Adrenal gland (tissue), 12 donors: ENCODE measurements around the gene MKRN1. TPM values are rescaled to one million over a fixed set of nuclear protein-coding genes. Genes with fewer than 3 reads are reported as not detected.
"Not testable (repeated sequence)": the region's sequence is repeated elsewhere in the genome, so short reads cannot be mapped to it uniquely, and the experiment has no call there.

Source experiments
- DNase-seq, 7 donors: peaks; one replicate each; pipeline ENCODE4 v3.0.0-alpha.2; 2019 to 2020
- H3K27ac ChIP-seq, 5 donors: fragments of 200-600 bp; sonication (generic) in 4 of 5; 1 replicate in 3 of 5; 2 replicates in 2 of 5; pipeline versions ENCODE4 v1.5.1 to v1.8.0; 2016 to 2020; ENCODE audit warnings: mild to moderate bottlenecking in 1 of 5
- H3K27me3 ChIP-seq: fragments of 200-600 bp; 2 replicates; pipeline ENCODE4 v1.8.0; 2021
- H3K36me3 ChIP-seq, 2 donors: fragments of 200-600 bp; replicated peaks in 1 of 2; 1 replicate in 1 of 2; 2 replicates in 1 of 2; pipeline versions ENCODE4 v1.5.1 to v1.8.0; 2018 to 2022
- H3K4me1 ChIP-seq, 2 donors: fragments of 200-600 bp; replicated peaks in 1 of 2; 1 replicate in 1 of 2; 2 replicates in 1 of 2; pipeline versions ENCODE4 v1.5.1 to v1.8.0; 2018 to 2021
- H3K4me3 ChIP-seq, 4 donors: fragments of 200-600 bp; sonication (generic) in 3 of 4; one replicate each; pipeline ENCODE4 v1.5.1; 2016 to 2018
- H3K9me3 ChIP-seq, 3 donors: fragments of 200-600 bp; sonication (generic) in 1 of 3; replicated peaks in 1 of 3; 1 replicate in 2 of 3; 2 replicates in 1 of 3; pipeline versions ENCODE4 v1.5.1 to v1.8.0; 2016 to 2021
- POLR2A ChIP-seq, 2 donors: fragments of 450-650 bp; IDR thresholded peaks; one replicate each; pipeline ENCODE4 v1.6.1; 2017; ENCODE audit warnings: antibody characterized with exemption in 2 of 2, mild to moderate bottlenecking in 2 of 2, moderate library complexity in 1 of 2
- WGBS, 4 donors: extraction: QIAGEN DNeasy Blood & Tissue Kit in 2 of 4; methylation state at CpG; one replicate each; pipeline versions ENCODE4 v1.1.5 to v1.1.7; 2013 to 2017; 5-methylcytosine and 5-hydroxymethylcytosine counted together
- intact Hi-C, 2 donors: fragments of 100-400 bp; cut with DNase I; formaldehyde crosslinking; loops; one replicate each; pipeline versions ENCODE4 v1.14.1 to v1.15.0; 2022 to 2023
- polyA plus RNA-seq, 3 donors: library from polyadenylated mRNA; stranded (reverse); fragments of 200-250 nt in 2 of 3; fragments of 350-450 nt in 1 of 3; fragmentation: Illumina TruSeq in 1 of 3; extraction: RNeasy Lipid Tissue Mini Kit (QIAGEN cat#74804) in 1 of 3; gene quantifications; one replicate each; pipeline ENCODE4 v1.2.3, GENCODE V29; 2013 to 2014
- total RNA-seq, 9 donors: library from RNA; depleted of rRNA in 4 of 9; stranded (reverse); fragments of >200 nt in 4 of 9; fragments of 120-200 nt in 1 of 9; fragmentation: NEBNext Ultra II Directional in 1 of 9; extraction: Animal tissue kit (Norgen Biotek cat#: 25700) in 1 of 9; gene quantifications; one replicate each; pipeline versions ENCODE4 v1.1.0 to v1.2.4, GENCODE V29; 2013 to 2023
- TF ChIP-seq, protein P1 (sequence below), 6 experiments: fragments of 450-650 bp in 4 of 6; fragments of 200-600 bp in 2 of 6; sonication (generic) in 1 of 6; IDR thresholded peaks; 1 replicate in 5 of 6; 2 replicates in 1 of 6; pipeline versions ENCODE4 v1.5.1 to v1.8.0; 2016 to 2021; ENCODE audit warnings: antibody characterized with exemption in 6 of 6, mild to moderate bottlenecking in 2 of 6, moderate library complexity in 1 of 6
- donor health status: healthy with polysubstance abuse.
- donor health status: Bipolar disorder and iron deficiency.
- donor health status: DM: yes; HTN: yes; CAD: no.
- donor health status: DM: no; HTN: no; CAD: no.
- donor health status: DM: no; HTN: no; CAD: no.
- donor health status: DM: yes; HTN: yes; CAD: no.

Gene MKRN1
- total and polyA plus RNA-seq, 12 donors: 43.7 to 105 (median 61.8) TPM

DNA sequence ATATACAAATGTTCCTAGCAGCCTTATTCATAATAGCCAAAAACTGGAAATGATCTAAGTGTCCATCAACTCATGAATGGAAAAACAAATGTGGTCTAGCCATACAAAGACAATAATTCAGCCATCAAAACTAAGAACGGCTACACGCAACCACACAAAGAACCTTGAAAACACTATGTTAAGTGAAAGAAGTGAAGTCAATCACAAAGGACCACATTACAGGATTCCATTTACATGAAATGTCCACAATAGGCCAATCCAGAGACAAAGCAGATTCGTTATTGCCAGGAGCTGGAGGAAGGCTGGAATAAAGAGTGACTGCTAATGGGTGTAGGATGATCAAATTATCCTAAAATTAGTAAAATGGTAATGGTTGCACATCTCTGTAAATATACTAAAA lies 21.1 kb downstream of the MKRN1 start:
- Histone ChIP-seq H3K27me3 (no peaks in the 10 kb centered on the region), H3K4me3 (no peak overlapping the region), H3K27ac (no peak overlapping the region), H3K9me3 (no peaks in the 10 kb centered on the region), H3K4me1 (peaks cover 0 to 4% of the 10 kb centered on the region in 2 donors), H3K36me3 (peaks cover 0 to 63% of the 10 kb centered on the region in 2 donors)
- TF ChIP-seq, protein P1, sequence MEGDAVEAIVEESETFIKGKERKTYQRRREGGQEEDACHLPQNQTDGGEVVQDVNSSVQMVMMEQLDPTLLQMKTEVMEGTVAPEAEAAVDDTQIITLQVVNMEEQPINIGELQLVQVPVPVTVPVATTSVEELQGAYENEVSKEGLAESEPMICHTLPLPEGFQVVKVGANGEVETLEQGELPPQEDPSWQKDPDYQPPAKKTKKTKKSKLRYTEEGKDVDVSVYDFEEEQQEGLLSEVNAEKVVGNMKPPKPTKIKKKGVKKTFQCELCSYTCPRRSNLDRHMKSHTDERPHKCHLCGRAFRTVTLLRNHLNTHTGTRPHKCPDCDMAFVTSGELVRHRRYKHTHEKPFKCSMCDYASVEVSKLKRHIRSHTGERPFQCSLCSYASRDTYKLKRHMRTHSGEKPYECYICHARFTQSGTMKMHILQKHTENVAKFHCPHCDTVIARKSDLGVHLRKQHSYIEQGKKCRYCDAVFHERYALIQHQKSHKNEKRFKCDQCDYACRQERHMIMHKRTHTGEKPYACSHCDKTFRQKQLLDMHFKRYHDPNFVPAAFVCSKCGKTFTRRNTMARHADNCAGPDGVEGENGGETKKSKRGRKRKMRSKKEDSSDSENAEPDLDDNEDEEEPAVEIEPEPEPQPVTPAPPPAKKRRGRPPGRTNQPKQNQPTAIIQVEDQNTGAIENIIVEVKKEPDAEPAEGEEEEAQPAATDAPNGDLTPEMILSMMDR (IDR thresholded peaks at IDR 0.05): no peak
- TF ChIP-seq POLR2A (IDR thresholded peaks at IDR 0.05): no peak
- WGBS, 4 donors: 89 to 96% (median 92%) methylated on average over 3 of the region's 3 CpGs
- no peak for DNase-seq
- intact Hi-C loops: no loop called here

DNA sequence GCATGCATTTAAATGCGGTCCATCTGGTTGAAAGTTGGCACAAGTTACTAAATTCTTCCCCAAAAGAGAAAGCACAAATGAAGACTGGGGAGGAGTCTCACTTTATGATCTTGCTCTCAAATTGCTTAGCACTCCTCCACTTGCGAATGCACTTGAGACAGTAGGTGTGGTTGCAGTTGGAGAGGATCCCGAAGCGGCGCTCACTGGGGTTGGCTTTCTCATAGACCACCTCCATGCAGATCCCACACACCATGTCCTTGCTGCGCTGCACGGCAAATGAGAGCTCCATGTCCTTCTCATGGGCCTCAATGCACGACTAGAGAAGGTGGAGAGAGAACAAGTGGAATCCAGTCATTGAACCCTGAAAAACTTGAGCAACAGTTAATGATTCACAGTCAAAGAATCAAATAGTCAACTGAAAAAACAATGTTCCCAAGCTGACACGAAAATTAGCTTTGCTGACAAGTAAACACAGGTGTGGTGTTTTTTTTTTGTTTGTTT lies 22.7 kb downstream of the MKRN1 start:
- intact Hi-C loops: no loop called here
- peaks cover 0 to 58% of the 10 kb centered on the region in 2 donors for H3K36me3 ChIP-seq

DNA sequence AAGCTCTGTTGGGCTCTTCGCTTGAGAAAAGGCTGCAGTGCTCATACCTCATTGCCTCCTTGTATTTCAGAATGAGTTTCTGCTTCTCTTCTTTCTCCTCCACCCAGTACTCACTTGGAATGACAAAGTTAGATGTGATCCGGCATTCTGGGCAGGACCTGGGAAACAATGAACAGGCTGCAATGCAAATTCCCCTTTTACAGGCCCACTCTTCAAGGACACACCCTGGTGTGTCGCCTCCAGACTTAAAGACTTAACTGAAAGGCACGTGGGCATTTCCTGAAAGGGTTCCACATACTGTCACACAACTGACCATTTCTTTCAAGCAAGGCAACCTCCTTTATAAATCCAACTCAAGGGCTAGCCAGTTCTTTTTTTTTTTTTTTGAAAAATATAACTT lies 23.6 kb downstream of the MKRN1 start:
- no peaks in the 10 kb centered on the region for H3K9me3 ChIP-seq
- TF ChIP-seq, protein P1 (IDR thresholded peaks at IDR 0.05): no peak
- TF ChIP-seq POLR2A (IDR thresholded peaks at IDR 0.05): no peak
- no peak overlapping the region for H3K4me3 ChIP-seq
- no peak for DNase-seq
- H3K4me1 ChIP-seq: peaks cover 0 to under 1% of the 10 kb centered on the region in 2 donors
- H3K27ac ChIP-seq: no peak overlapping the region
- intact Hi-C loops: no loop called here
- 80 to 89% (median 81%) methylated on average over 4 of the region's 4 CpGs for WGBS, 4 donors
- H3K27me3 ChIP-seq: no peaks in the 10 kb centered on the region
- H3K36me3 ChIP-seq: peaks cover 0 to 51% of the 10 kb centered on the region in 2 donors

More for the DNA sequence above, 22.7 kb downstream of the MKRN1 start:
- TF ChIP-seq, protein P1 (IDR thresholded peaks at IDR 0.05): no peak
- no peak for TF ChIP-seq POLR2A (IDR thresholded peaks at IDR 0.05)
- H3K9me3 ChIP-seq: no peaks in the 10 kb centered on the region
- H3K4me1 ChIP-seq: peaks cover 0 to 4% of the 10 kb centered on the region in 2 donors
- no peaks in the 10 kb centered on the region for H3K27me3 ChIP-seq
- no peak overlapping the region for H3K4me3 ChIP-seq
- no peak overlapping the region for H3K27ac ChIP-seq
- WGBS, 4 donors: 87 to 98% (median 94%) methylated on average over 9 of the region's 9 CpGs
- no peak for DNase-seq

DNA sequence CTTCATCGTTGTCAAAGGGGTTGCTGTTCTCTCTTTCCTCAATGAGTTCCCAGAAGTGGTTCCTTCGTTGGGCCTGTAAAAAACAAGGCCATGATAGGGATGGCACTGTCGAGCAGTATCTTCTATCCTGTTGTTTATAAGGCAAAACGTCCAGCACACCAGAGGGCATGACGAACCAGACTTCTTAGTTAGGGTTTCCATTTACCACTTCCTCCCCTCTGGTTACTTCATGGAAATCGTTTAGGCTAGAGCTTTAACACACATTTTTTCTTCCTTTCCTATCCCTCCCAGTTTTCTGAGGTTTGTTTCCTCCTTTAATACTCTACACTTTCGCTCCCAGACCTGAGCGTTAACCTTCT lies 24.7 kb downstream of the MKRN1 start:
- Histone ChIP-seq H3K4me3 (no peak overlapping the region), H3K36me3 (peaks cover 0 to 51% of the 10 kb centered on the region in 2 donors), H3K27ac (no peak overlapping the region), H3K4me1 (no peaks in the 10 kb centered on the region), H3K27me3 (no peaks in the 10 kb centered on the region), H3K9me3 (no peaks in the 10 kb centered on the region)
- 77 to 82% (median 80%) methylated on average over 8 of the region's 8 CpGs for WGBS, 4 donors
- intact Hi-C loops: no loop called here
- TF ChIP-seq, protein P1 (IDR thresholded peaks at IDR 0.05): no peak
- TF ChIP-seq POLR2A (IDR thresholded peaks at IDR 0.05): no peak
- DNase-seq: no peak

DNA sequence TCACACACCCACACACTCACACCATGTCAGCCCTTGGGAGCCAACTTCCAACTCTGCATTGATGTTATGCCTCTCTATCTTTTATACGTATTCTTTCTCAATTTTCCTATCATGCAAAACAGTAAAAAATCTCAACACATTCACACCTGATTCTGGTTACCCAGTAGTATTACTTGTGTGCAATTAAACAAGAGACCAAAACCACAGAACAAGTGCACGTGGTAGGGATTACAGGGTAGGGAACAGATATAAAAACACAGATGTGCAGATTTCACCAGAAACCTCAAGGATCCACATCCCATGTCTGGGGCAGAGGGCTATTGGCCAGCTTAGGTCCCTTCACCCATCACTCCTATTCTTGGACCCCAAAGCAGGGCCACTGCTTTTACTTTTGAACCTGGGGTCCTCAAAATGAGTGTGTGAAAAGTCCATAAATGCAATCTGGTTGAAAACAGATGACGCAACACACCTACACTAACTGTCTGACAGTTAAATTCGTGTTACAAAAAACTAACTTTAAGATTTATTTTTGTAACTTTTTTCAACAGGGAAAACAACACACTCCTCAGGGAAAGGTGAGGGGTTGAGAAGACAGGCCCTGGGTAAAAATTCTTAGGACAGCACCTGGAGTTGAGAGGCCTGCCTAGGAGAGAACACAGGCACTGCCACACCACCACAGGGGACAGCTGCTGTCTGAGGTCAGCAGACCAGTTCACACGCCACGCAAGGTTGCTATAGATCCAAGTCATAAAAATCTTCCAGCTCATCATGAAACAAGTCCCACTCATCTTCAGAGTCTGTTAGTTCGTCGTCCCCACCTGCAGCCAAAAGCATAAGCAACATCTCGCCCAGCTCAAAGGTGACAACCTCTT lies 25.3 kb downstream of the MKRN1 start:
- DNase-seq, H3K27me3 ChIP-seq, H3K4me3 ChIP-seq, H3K4me1 ChIP-seq, intact Hi-C loops, H3K9me3 ChIP-seq, H3K27ac ChIP-seq: not testable (repeated sequence)
- WGBS, 4 donors: 91 to 95% (median 93%) methylated on average over 9 of the region's 9 CpGs
- peaks cover 0 to 50% of the 10 kb centered on the region in 2 donors for H3K36me3 ChIP-seq
